ENCODE results near the gene TPH2. TPM values are rescaled to one million over a fixed set of nuclear protein-coding genes. Genes with fewer than 3 reads are reported as not detected.

Gene TPH2
- total and polyA plus RNA-seq, 2 of the 13 experiments (the other 11 are each of a cell fraction or from before 2014, with no cell fraction given): not detected

DNA sequence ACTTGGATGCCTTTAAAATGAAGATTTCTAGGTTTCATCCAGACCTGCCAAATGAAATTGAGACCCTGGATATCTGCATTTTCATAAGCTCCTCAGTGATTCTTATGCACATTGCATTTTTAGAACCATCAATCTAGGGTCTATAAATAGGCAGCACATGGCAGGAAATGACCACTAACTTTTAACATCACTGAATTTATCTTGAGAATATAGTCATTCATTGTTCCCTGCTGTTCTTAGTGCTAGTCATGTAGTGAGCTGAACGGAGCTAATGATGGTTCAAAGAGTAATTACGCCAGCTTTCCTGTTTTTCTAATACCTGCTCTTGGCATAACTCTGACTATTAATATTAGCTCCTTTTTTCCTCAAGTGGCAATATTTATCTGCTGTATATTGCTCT lies 91.6 kb downstream of the TPH2 start:
- Histone ChIP-seq H3K4me3 (replicated peaks in 1 of 3; ENCODE audit: insufficient read depth in 1 of 3, low read depth in 2 of 3, low read length in 3 of 3) (no peak overlapping the region), H3K4me2 (ENCODE audit: low read depth, low read length) (no peak overlapping the region), H3K36me3 (replicated peaks in 1 of 2; ENCODE audit: control insufficient read depth in 1 of 2, insufficient read depth in 2 of 2, low read length in 2 of 2) (no peaks in the 10 kb centered on the region), H3K27me3 (ENCODE audit: control insufficient read depth in 1 of 2, insufficient read depth in 2 of 2, low read length in 2 of 2) (no peaks in the 10 kb centered on the region), H2AFZ (ENCODE audit: low read length) (no peak overlapping the region), H3K9me3 (ENCODE audit: low read length) (no peaks in the 10 kb centered on the region), H3K4me1 (ENCODE audit: insufficient read depth, low read length) (no peaks in the 10 kb centered on the region), H3K79me2 (ENCODE audit: insufficient read depth, low read length) (no peaks in the 10 kb centered on the region), H3K9ac (ENCODE audit: insufficient read depth, low read depth, low read length) (no peak overlapping the region), H4K20me1 (ENCODE audit: insufficient read depth, low read length) (no peaks in the 10 kb centered on the region), H3K27ac (ENCODE audit: extremely low read length, insufficient read depth, low read length) (no peak overlapping the region)
- ChIA-PET CTCF (ENCODE audit: low intra/inter-chr PET ratio, low total read pairs) (no interaction called here), POLR2A (no interaction called here)
- no peak for DNase-seq (ENCODE audit: low spot score)
- BruUV-seq (replicated peaks): no TSS peak
- no peak for ATAC-seq
- TF ChIP-seq ZNF724P (CRISPR knock-in tag; IDR thresholded peaks at IDR 0.05; ENCODE audit: borderline replicate concordance) (no peak), ZNF274 (CRISPR knock-in tag; IDR thresholded peaks at IDR 0.05) (no peak), ZNF235 (CRISPR knock-in tag; IDR thresholded peaks at IDR 0.05; ENCODE audit: borderline replicate concordance) (no peak), FOXP1 (IDR thresholded peaks at IDR 0.05) (no peak), FOXP1 (CRISPR knock-in tag; IDR thresholded peaks at IDR 0.05) (no peak), NBN (conservative IDR thresholded peaks at IDR 0.05) (no peak), ZFX (CRISPR knock-in tag; IDR thresholded peaks at IDR 0.05; ENCODE audit: low read depth) (no peak)
- in situ Hi-C loops (cut with HindIII; ENCODE audit: extremely low pct_ligation_motif_present, low pct_unique_long_range_greater_than_20kb): no loop called here
- intact Hi-C loops (cut with micrococcal nuclease; ENCODE audit: unreplicated experiment): no loop called here
- 0% methylated on average over 2 of the region's 2 CpGs for WGBS (ENCODE audit: low lambda C conversion rate)
- FAIRE-seq: no peak

DNA sequence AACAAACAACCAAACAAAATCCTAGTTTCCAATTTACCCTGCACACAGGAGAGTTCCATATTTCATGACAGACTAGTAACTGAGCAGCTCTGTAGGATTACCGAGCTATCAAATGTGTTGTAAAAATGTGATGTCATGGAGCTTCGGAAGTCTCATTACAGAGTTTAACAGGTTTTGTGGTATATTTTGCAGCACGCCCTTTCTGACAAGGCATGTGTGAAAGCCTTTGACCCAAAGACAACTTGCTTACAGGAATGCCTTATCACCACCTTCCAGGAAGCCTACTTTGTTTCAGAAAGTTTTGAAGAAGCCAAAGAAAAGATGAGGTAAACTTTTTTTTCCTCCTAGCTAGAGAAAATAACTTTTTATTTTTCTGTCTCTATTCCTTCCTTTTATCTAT lies 92.4 kb downstream of the TPH2 start:
- 3% methylated on average over 3 of the region's 3 CpGs for WGBS (ENCODE audit: low lambda C conversion rate)
- Histone ChIP-seq H3K9ac (ENCODE audit: insufficient read depth, low read depth, low read length) (no peak overlapping the region), H3K4me3 (replicated peaks in 1 of 3; ENCODE audit: insufficient read depth in 1 of 3, low read depth in 2 of 3, low read length in 3 of 3) (no peak overlapping the region), H3K36me3 (replicated peaks in 1 of 2; ENCODE audit: control insufficient read depth in 1 of 2, insufficient read depth in 2 of 2, low read length in 2 of 2) (no peaks in the 10 kb centered on the region), H3K27ac (ENCODE audit: extremely low read length, insufficient read depth, low read length) (no peak overlapping the region), H3K4me1 (ENCODE audit: insufficient read depth, low read length) (no peaks in the 10 kb centered on the region), H3K27me3 (ENCODE audit: control insufficient read depth in 1 of 2, insufficient read depth in 2 of 2, low read length in 2 of 2) (no peaks in the 10 kb centered on the region), H3K4me2 (ENCODE audit: low read depth, low read length) (no peak overlapping the region), H2AFZ (ENCODE audit: low read length) (no peak overlapping the region), H4K20me1 (ENCODE audit: insufficient read depth, low read length) (no peaks in the 10 kb centered on the region), H3K79me2 (ENCODE audit: insufficient read depth, low read length) (no peaks in the 10 kb centered on the region), H3K9me3 (ENCODE audit: low read length) (no peaks in the 10 kb centered on the region)
- BruUV-seq (replicated peaks): no TSS peak
- ATAC-seq (no peak), FAIRE-seq (no peak), DNase-seq (ENCODE audit: low spot score) (no peak)
- POLR2A ChIA-PET: no interaction called here
- TF ChIP-seq FOXC1 (CRISPR knock-in tag; IDR thresholded peaks at IDR 0.05; ENCODE audit: borderline replicate concordance) (no peak), ZNF34 (CRISPR knock-in tag; IDR thresholded peaks at IDR 0.05; ENCODE audit: borderline replicate concordance) (no peak), ZNF749 (CRISPR knock-in tag; IDR thresholded peaks at IDR 0.05; ENCODE audit: borderline replicate concordance) (no peak), SALL2 (CRISPR knock-in tag; IDR thresholded peaks at IDR 0.05) (no peak), PCBP2 (optimal IDR thresholded peaks at IDR 0.05; ENCODE audit: low read depth, low read length, poor library complexity, severe bottlenecking) (no peak), ZNF879 (CRISPR knock-in tag; IDR thresholded peaks at IDR 0.05) (no peak)
- TF ChIP-seq, protein P1, sequence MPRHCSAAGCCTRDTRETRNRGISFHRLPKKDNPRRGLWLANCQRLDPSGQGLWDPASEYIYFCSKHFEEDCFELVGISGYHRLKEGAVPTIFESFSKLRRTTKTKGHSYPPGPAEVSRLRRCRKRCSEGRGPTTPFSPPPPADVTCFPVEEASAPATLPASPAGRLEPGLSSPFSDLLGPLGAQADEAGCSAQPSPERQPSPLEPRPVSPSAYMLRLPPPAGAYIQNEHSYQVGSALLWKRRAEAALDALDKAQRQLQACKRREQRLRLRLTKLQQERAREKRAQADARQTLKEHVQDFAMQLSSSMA (CRISPR knock-in tag; IDR thresholded peaks at IDR 0.05): no peak
- CTCF ChIA-PET (ENCODE audit: low intra/inter-chr PET ratio, low total read pairs): no interaction called here
- in situ Hi-C loops (cut with HindIII; ENCODE audit: extremely low pct_ligation_motif_present, low pct_unique_long_range_greater_than_20kb) (no loop called here), intact Hi-C loops (cut with micrococcal nuclease; ENCODE audit: unreplicated experiment) (no loop called here)

Data from HepG2 (cell line).